Measurements from ENCODE around the gene DOCK9. TPM values are rescaled to one million over a fixed set of nuclear protein-coding genes. Genes with fewer than 3 reads are reported as not detected.

Gene DOCK9
- total RNA-seq (10.3 and 18.2 TPM in 2 replicates), polyA plus RNA-seq (16.7 and 18.2 TPM in 2 replicates), polyA minus RNA-seq (ENCODE audit: low replicate concordance) (18.9 and 19.0 TPM in 2 replicates)
- 11.7 and 14.9 TPM in 2 replicates for polyA plus RNA-seq (2012)

GRCh38 chr13:98977568-98978265 is at the start of gene DOCK9:
TSS of gene DOCK9 (minus strand) at chr13:98978064. CDS start at chr13:98977909, 155 bp downstream.
- no peaks in the 10 kb centered on the region for H3K36me3 ChIP-seq (ENCODE audit: control insufficient read depth, insufficient read depth, low read length)
- no peak for TF ChIP-seq EZH2 (IDR thresholded peaks at IDR 0.05; ENCODE audit: low read length, missing control alignments)
- no peak for TF ChIP-seq CTCF (conservative IDR thresholded peaks at IDR 0.05 in 1 of 2, IDR thresholded peaks at IDR 0.05 in 1 of 2; ENCODE audit: low read depth in 1 of 2, low read length in 2 of 2)
- H3K4me2 ChIP-seq (ENCODE audit: extremely low read depth, insufficient read depth, low read length) = peak within 1 kb of the TSS; percentile 93
- no peaks in the 10 kb centered on the region for H3K4me1 ChIP-seq (ENCODE audit: control insufficient read depth, extremely low read depth, insufficient read depth, low read length)
- no peaks in the 10 kb centered on the region for H3K27me3 ChIP-seq (ENCODE audit: control insufficient read depth, insufficient read depth, low read length)
- peak within 1 kb of the TSS; percentile 8 for H3K27ac ChIP-seq (ENCODE audit: insufficient read depth, low read length)
- H4K20me1 ChIP-seq (ENCODE audit: control insufficient read depth, extremely low read depth, insufficient read depth, low read length) = no peaks in the 10 kb centered on the region
- H3K9ac ChIP-seq (ENCODE audit: insufficient read depth, low read length) = no peak within 1 kb of the TSS
- no peaks in the 10 kb centered on the region for H3K79me2 ChIP-seq (ENCODE audit: control insufficient read depth, insufficient read depth, low read length)
- H3K4me3 ChIP-seq (replicated peaks in 1 of 4; ENCODE audit: control extremely low read depth in 1 of 4, insufficient read depth in 1 of 4, low read depth in 3 of 4, low read length in 4 of 4) = peak within 1 kb of the TSS; percentile 29 to 70 (median 46)
- H3K9me3 ChIP-seq (ENCODE audit: control insufficient read depth, insufficient read depth, low read depth, low read length) = no peaks in the 10 kb centered on the region
- H2AFZ ChIP-seq (ENCODE audit: low read length) = peak within 1 kb of the TSS; percentile 20
- DNase-seq (ENCODE audit: low read depth in 2 of 2) = peak; percentile 72 to 83

DNA sequence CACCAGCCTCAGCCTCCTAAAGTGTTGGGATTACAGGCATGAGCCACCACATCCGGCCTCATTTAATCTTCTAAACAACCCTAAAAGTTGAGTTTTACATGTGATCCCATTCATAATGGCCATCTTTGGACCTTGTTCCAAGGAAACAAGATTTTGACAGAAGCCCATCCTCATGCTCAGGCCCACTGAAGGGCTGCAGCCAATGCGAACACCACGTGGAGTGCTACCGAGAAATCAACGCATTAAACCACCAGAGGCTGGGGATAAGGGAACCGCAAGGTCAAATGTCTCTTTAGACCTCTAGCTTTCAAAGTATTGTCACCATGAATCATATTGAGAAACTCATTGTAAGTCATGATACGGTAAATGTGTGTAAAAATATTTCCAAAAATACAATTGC is 49.4 kb upstream of the DOCK9 start:
- no peak overlapping the region for H3K9ac ChIP-seq (ENCODE audit: insufficient read depth, low read length)
- no peak overlapping the region for H3K27ac ChIP-seq (ENCODE audit: insufficient read depth, low read length)
- H3K36me3 ChIP-seq (ENCODE audit: control insufficient read depth, insufficient read depth, low read length) = no peaks in the 10 kb centered on the region
- DNase-seq (ENCODE audit: low read depth in 2 of 2) = peak in 1 of 2 donors; percentile 87
- H2AFZ ChIP-seq (ENCODE audit: low read length) = no peak overlapping the region
- no peak for TF ChIP-seq EZH2 (IDR thresholded peaks at IDR 0.05; ENCODE audit: low read length, missing control alignments)
- no peak for TF ChIP-seq CTCF (conservative IDR thresholded peaks at IDR 0.05 in 1 of 2, IDR thresholded peaks at IDR 0.05 in 1 of 2; ENCODE audit: low read depth in 1 of 2, low read length in 2 of 2)
- H4K20me1 ChIP-seq (ENCODE audit: control insufficient read depth, extremely low read depth, insufficient read depth, low read length) = no peaks in the 10 kb centered on the region
- no peaks in the 10 kb centered on the region for H3K4me1 ChIP-seq (ENCODE audit: control insufficient read depth, extremely low read depth, insufficient read depth, low read length)
- no peaks in the 10 kb centered on the region for H3K9me3 ChIP-seq (ENCODE audit: control insufficient read depth, insufficient read depth, low read depth, low read length)
- no peak overlapping the region for H3K4me3 ChIP-seq (replicated peaks in 1 of 4; ENCODE audit: control extremely low read depth in 1 of 4, insufficient read depth in 1 of 4, low read depth in 3 of 4, low read length in 4 of 4)
- no peaks in the 10 kb centered on the region for H3K79me2 ChIP-seq (ENCODE audit: control insufficient read depth, insufficient read depth, low read length)
- no peak overlapping the region for H3K4me2 ChIP-seq (ENCODE audit: extremely low read depth, insufficient read depth, low read length)
- no peaks in the 10 kb centered on the region for H3K27me3 ChIP-seq (ENCODE audit: control insufficient read depth, insufficient read depth, low read length)

DNA sequence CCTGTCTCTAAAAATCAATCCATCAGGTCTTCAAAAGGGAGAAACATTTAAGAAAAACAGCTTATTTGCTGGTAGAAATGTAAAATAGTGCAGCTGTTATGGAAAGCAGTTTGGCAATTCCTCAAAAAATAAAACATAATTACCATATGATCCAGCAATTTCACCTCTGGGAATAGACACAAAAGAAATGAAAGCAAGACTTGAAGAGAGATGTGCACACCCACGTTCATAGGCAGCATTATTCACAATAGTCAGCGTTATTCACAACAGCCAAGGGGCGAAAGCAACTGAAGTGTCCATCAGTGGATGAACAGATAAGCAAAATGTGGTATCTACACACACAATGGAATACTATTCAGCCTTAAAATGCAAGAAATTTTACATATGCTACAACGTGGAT is 45.1 kb upstream of the DOCK9 start:
- Histone ChIP-seq H2AFZ (ENCODE audit: low read length) (no peak overlapping the region), H3K27me3 (ENCODE audit: control insufficient read depth, insufficient read depth, low read length) (no peaks in the 10 kb centered on the region), H3K36me3 (ENCODE audit: control insufficient read depth, insufficient read depth, low read length) (no peaks in the 10 kb centered on the region), H3K4me1 (ENCODE audit: control insufficient read depth, extremely low read depth, insufficient read depth, low read length) (no peaks in the 10 kb centered on the region), H3K9ac (ENCODE audit: insufficient read depth, low read length) (no peak overlapping the region), H3K9me3 (ENCODE audit: control insufficient read depth, insufficient read depth, low read depth, low read length) (no peaks in the 10 kb centered on the region), H4K20me1 (ENCODE audit: control insufficient read depth, extremely low read depth, insufficient read depth, low read length) (no peaks in the 10 kb centered on the region), H3K79me2 (ENCODE audit: control insufficient read depth, insufficient read depth, low read length) (no peaks in the 10 kb centered on the region), H3K4me3 (replicated peaks in 1 of 4; ENCODE audit: control extremely low read depth in 1 of 4, insufficient read depth in 1 of 4, low read depth in 3 of 4, low read length in 4 of 4) (no peak overlapping the region), H3K4me2 (ENCODE audit: extremely low read depth, insufficient read depth, low read length) (no peak overlapping the region), H3K27ac (ENCODE audit: insufficient read depth, low read length) (no peak overlapping the region)
- DNase-seq (ENCODE audit: low read depth in 2 of 2) = no peak
- no peak for TF ChIP-seq EZH2 (IDR thresholded peaks at IDR 0.05; ENCODE audit: low read length, missing control alignments)
- TF ChIP-seq CTCF (conservative IDR thresholded peaks at IDR 0.05 in 1 of 2, IDR thresholded peaks at IDR 0.05 in 1 of 2; ENCODE audit: low read depth in 1 of 2, low read length in 2 of 2) = no peak
